ENCODE results near the gene SOCS7. TPM values are rescaled to one million over a fixed set of nuclear protein-coding genes. Genes with fewer than 3 reads are reported as not detected.

Gene SOCS7
- total RNA-seq, 1 donor from 2014 or later = 33.6 TPM

- no peak for DNase-seq (ENCODE audit: low spot score in 2 of 2, unreplicated experiment in 2 of 2)
- no peak overlapping the region for H3K27ac Mint-ChIP-seq
- H3K4me3 Mint-ChIP-seq = no peak overlapping the region
- no peaks in the 10 kb centered on the region for H3K9me3 Mint-ChIP-seq
- H3K4me1 Mint-ChIP-seq = peaks cover 37% of the 10 kb centered on the region
- H3K36me3 Mint-ChIP-seq = no peaks in the 10 kb centered on the region
- H3K27me3 Mint-ChIP-seq (ENCODE audit: low read depth) = peaks cover 33% of the 10 kb centered on the region
- TF ChIP-seq CTCF (IDR thresholded peaks at IDR 0.05; ENCODE audit: unreplicated experiment) = no peak
These were observed 65.2 kb downstream of the SOCS7 start for GRCh38 chr17:38416840-38417209.

GRCh38 chr17:38417210-38417951, 65.7 kb downstream of the SOCS7 start:
- H3K27ac Mint-ChIP-seq = no peak overlapping the region
- peaks cover 33% of the 10 kb centered on the region for H3K27me3 Mint-ChIP-seq (ENCODE audit: low read depth)
- H3K4me1 Mint-ChIP-seq = peaks cover 41% of the 10 kb centered on the region
- H3K4me3 Mint-ChIP-seq = no peak overlapping the region
- no peaks in the 10 kb centered on the region for H3K36me3 Mint-ChIP-seq
- no peak for TF ChIP-seq CTCF (IDR thresholded peaks at IDR 0.05; ENCODE audit: unreplicated experiment)
- no peak for DNase-seq (ENCODE audit: low spot score in 2 of 2, unreplicated experiment in 2 of 2)
- H3K9me3 Mint-ChIP-seq = no peaks in the 10 kb centered on the region

GRCh38 chr17:38418062-38418692, 66.5 kb downstream of the SOCS7 start:
- H3K27ac Mint-ChIP-seq = no peak overlapping the region
- no peaks in the 10 kb centered on the region for H3K36me3 Mint-ChIP-seq
- H3K4me3 Mint-ChIP-seq = peak overlapping the region; percentile 80
- DNase-seq (ENCODE audit: low spot score in 2 of 2, unreplicated experiment in 2 of 2) = no peak
- H3K4me1 Mint-ChIP-seq = peaks cover 41% of the 10 kb centered on the region
- no peak for TF ChIP-seq CTCF (IDR thresholded peaks at IDR 0.05; ENCODE audit: unreplicated experiment)
- peaks cover 33% of the 10 kb centered on the region for H3K27me3 Mint-ChIP-seq (ENCODE audit: low read depth)
- H3K9me3 Mint-ChIP-seq = no peaks in the 10 kb centered on the region

- H3K4me1 Mint-ChIP-seq = peaks cover 46% of the 10 kb centered on the region
- DNase-seq (ENCODE audit: low spot score in 2 of 2, unreplicated experiment in 2 of 2) = no peak
- no peak for TF ChIP-seq CTCF (IDR thresholded peaks at IDR 0.05; ENCODE audit: unreplicated experiment)
- H3K4me3 Mint-ChIP-seq = peak overlapping the region; percentile 80
- peaks cover 34% of the 10 kb centered on the region for H3K27me3 Mint-ChIP-seq (ENCODE audit: low read depth)
- H3K9me3 Mint-ChIP-seq = no peaks in the 10 kb centered on the region
- H3K27ac Mint-ChIP-seq = peak overlapping the region; percentile 55
- H3K36me3 Mint-ChIP-seq = no peaks in the 10 kb centered on the region
These were observed 67.3 kb downstream of the SOCS7 start for GRCh38 chr17:38418693-38419507.

GRCh38 chr17:38419508-38419981, 67.9 kb downstream of the SOCS7 start:
- Mint-ChIP-seq H3K4me1 (peaks cover 49% of the 10 kb centered on the region), H3K27me3 (ENCODE audit: low read depth) (peaks cover 34% of the 10 kb centered on the region), H3K4me3 (peak overlapping the region; percentile 59), H3K27ac (no peak overlapping the region), H3K9me3 (no peaks in the 10 kb centered on the region), H3K36me3 (no peaks in the 10 kb centered on the region)
- TF ChIP-seq CTCF (IDR thresholded peaks at IDR 0.05; ENCODE audit: unreplicated experiment) = no peak
- DNase-seq (ENCODE audit: low spot score in 2 of 2, unreplicated experiment in 2 of 2) = no peak
